ENCODE measurements around the gene LYZL2.
"Not testable (repeated sequence)": the region's sequence is repeated elsewhere in the genome, so short reads cannot be mapped to it uniquely, and the experiment has no call there.

Gene LYZL2

GRCh38 chr10:30637881-30638467, 8.4 kb upstream of the LYZL2 start:
- DNase-seq, result no peak

GRCh38 chr10:30631188-30631587, 1.6 kb upstream of the LYZL2 start:
- no peak for DNase-seq

GRCh38 chr10:30630571-30630970, 1.0 kb upstream of the LYZL2 start:
- DNase-seq, result no peak

GRCh38 chr10:30628576-30628975, 977 bp downstream of the LYZL2 start:
- not testable (repeated sequence) for DNase-seq

GRCh38 chr10:30626837-30627236, 2.7 kb downstream of the LYZL2 start:
- not testable (repeated sequence) for DNase-seq

GRCh38 chr10:30626196-30626595, 3.4 kb downstream of the LYZL2 start:
- not testable (repeated sequence) for DNase-seq

GRCh38 chr10:30625080-30625479, 4.5 kb downstream of the LYZL2 start:
- DNase-seq, result no peak

- DNase-seq, result no peak
These were observed 9.6 kb downstream of the LYZL2 start for GRCh38 chr10:30619966-30620365.

- DNase-seq, result no peak
These were observed 12.5 kb downstream of the LYZL2 start for GRCh38 chr10:30617070-30617469.

GRCh38 chr10:30611041-30611440, 18.5 kb downstream of the LYZL2 start:
- not testable (repeated sequence) for DNase-seq

- DNase-seq, result no peak
These were observed 21.7 kb downstream of the LYZL2 start for GRCh38 chr10:30607814-30608213.

- DNase-seq, result no peak
These were observed 23.2 kb downstream of the LYZL2 start for GRCh38 chr10:30606313-30606712.

- DNase-seq, result not testable (repeated sequence)
These were observed 24.0 kb downstream of the LYZL2 start for GRCh38 chr10:30605341-30606121.

- DNase-seq, result no peak
These were observed 26.0 kb downstream of the LYZL2 start for GRCh38 chr10:30603589-30603988.

GRCh38 chr10:30602747-30603146, 26.8 kb downstream of the LYZL2 start:
- no peak for DNase-seq

- no peak for DNase-seq
These were observed 29.5 kb downstream of the LYZL2 start for GRCh38 chr10:30600005-30600404.

- DNase-seq, result no peak
These were observed 31.3 kb downstream of the LYZL2 start for GRCh38 chr10:30598105-30598776.

- DNase-seq, result not testable (repeated sequence)
These were observed 32.1 kb downstream of the LYZL2 start for GRCh38 chr10:30597433-30597824.

- not testable (repeated sequence) for DNase-seq
These were observed 32.8 kb downstream of the LYZL2 start for GRCh38 chr10:30596493-30597432.

- DNase-seq, result no peak
These were observed 33.5 kb downstream of the LYZL2 start for GRCh38 chr10:30596013-30596412.

GRCh38 chr10:30594077-30594476, 35.5 kb downstream of the LYZL2 start:
- no peak for DNase-seq

- DNase-seq, result not testable (repeated sequence)
These were observed 36.8 kb downstream of the LYZL2 start for GRCh38 chr10:30592770-30593169.

GRCh38 chr10:30591249-30591670, 38.3 kb downstream of the LYZL2 start:
- peak; percentile 11 for DNase-seq
